Body of pancreas (tissue), 4 donors: ENCODE data around the gene ETS1. TPM values are rescaled to one million over a fixed set of nuclear protein-coding genes. Genes with fewer than 3 reads are reported as not detected.
"Not testable (repeated sequence)": the region's sequence is repeated elsewhere in the genome, so short reads cannot be mapped to it uniquely, and the experiment has no call there.

Experiments
- ATAC-seq: fragments of 150-250 bp; one replicate; pipeline ENCODE4 v1.9.1; 2016
- DNase-seq, 4 donors: peaks; one replicate each; pipeline ENCODE4 v3.0.0-alpha.2; 2019
- H3K27ac ChIP-seq, 4 donors: fragments of 200-600 bp; sonication (generic); 1 replicate in 3 of 4; 2 replicates in 1 of 4; pipeline versions ENCODE4 v1.5.1 to v1.6.1; 2016 to 2019; ENCODE audit warnings: mild to moderate bottlenecking in 1 of 4, mixed read lengths in 1 of 4, moderate library complexity in 1 of 4
- H3K27me3 ChIP-seq, 2 donors: fragments of 200-600 bp; sonication (generic); one replicate each; pipeline ENCODE4 v1.6.0; 2016; ENCODE audit warnings: mild to moderate bottlenecking in 1 of 2
- H3K36me3 ChIP-seq, 2 donors: fragments of 200-600 bp; sonication (generic); replicated peaks in 1 of 2; 2 replicates each; pipeline ENCODE4 v1.5.1; 2016; ENCODE audit warnings: low read depth in 2 of 2; ENCODE audit not compliant: insufficient read depth in 1 of 2
- H3K4me1 ChIP-seq: fragments of 200-600 bp; sonication (generic); one replicate; pipeline ENCODE4 v1.6.0; 2016
- H3K4me3 ChIP-seq, 2 donors: fragments of 200-600 bp; sonication (generic); 1 replicate in 1 of 2; 2 replicates in 1 of 2; pipeline ENCODE4 v1.5.1; 2016 to 2019
- H3K9me3 ChIP-seq, 3 donors: fragments of 200-600 bp; sonication (generic); 1 replicate in 2 of 3; 2 replicates in 1 of 3; pipeline ENCODE4 v1.5.1; 2016
- CTCF ChIP-seq, 7 experiments: fragments of 450-650 bp in 4 of 7; fragments of 200-600 bp in 3 of 7; sonication (generic) in 3 of 7; IDR thresholded peaks; one replicate each; pipeline ENCODE4 v1.5.1; 2016 to 2019; ENCODE audit warnings: antibody characterized with exemption in 7 of 7
- POLR2A ChIP-seq, 3 donors: fragments of 450-650 bp; IDR thresholded peaks; one replicate each; pipeline ENCODE4 v1.6.1; 2016; ENCODE audit warnings: antibody characterized with exemption in 3 of 3, mild to moderate bottlenecking in 2 of 3
- WGBS, 2 donors: methylation state at CpG; one replicate each; pipeline ENCODE4 v1.1.5; 2017; 5-methylcytosine and 5-hydroxymethylcytosine counted together
- intact Hi-C: fragments of 100-400 bp; cut with DNase I; formaldehyde crosslinking; loops from one replicate; pipeline ENCODE4 v1.15.1; 2023
- total RNA-seq, 2 donors: library from RNA; depleted of rRNA; stranded (reverse); fragments of >200 nt; gene quantifications; one replicate each; pipeline ENCODE4 v1.1.0, GENCODE V29; 2016

The ETS1 gene
- total RNA-seq, 2 donors from 2014 or later = 20.0 to 22.7 TPM

GRCh38 chr11:128448200-128448886 lies 139.0 kb downstream of the ETS1 start:
- H3K27ac ChIP-seq = peak overlapping the region; percentile 22 to 84 (median 74)
- H3K4me3 ChIP-seq = no peak overlapping the region
- peak; percentile 95 for ATAC-seq
- DNase-seq = peak; percentile 80 to 91 (median 88)
- H3K27me3 ChIP-seq = no peaks in the 10 kb centered on the region
- intact Hi-C loops = no loop called here
- H3K9me3 ChIP-seq = no peaks in the 10 kb centered on the region
- 26 to 39% methylated on average over 7 of the region's 7 CpGs for WGBS, 2 donors
- H3K4me1 ChIP-seq = peaks cover 21% of the 10 kb centered on the region
- TF ChIP-seq POLR2A (IDR thresholded peaks at IDR 0.05) = peak in 2 of 3 donors; percentile 55 to 56
- TF ChIP-seq CTCF (IDR thresholded peaks at IDR 0.05) = peak in 4 of 7 experiments; percentile 31 to 43 (median 39)
- H3K36me3 ChIP-seq = no peaks in the 10 kb centered on the region

GRCh38 chr11:128447233-128447632 lies 140.1 kb downstream of the ETS1 start:
- DNase-seq (no peak), ATAC-seq (no peak)
- Histone ChIP-seq H3K4me1 (peaks cover 17% of the 10 kb centered on the region), H3K27ac (no peak overlapping the region), H3K36me3 (no peaks in the 10 kb centered on the region), H3K27me3 (no peaks in the 10 kb centered on the region), H3K9me3 (no peaks in the 10 kb centered on the region), H3K4me3 (no peak overlapping the region)
- WGBS, 2 donors = 88% methylated on average over 4 of the region's 4 CpGs
- TF ChIP-seq CTCF (IDR thresholded peaks at IDR 0.05) (no peak), POLR2A (IDR thresholded peaks at IDR 0.05) (no peak)
- intact Hi-C loops = no loop called here

GRCh38 chr11:128445921-128446320 lies 141.4 kb downstream of the ETS1 start:
- H3K4me3 ChIP-seq, H3K27me3 ChIP-seq, H3K9me3 ChIP-seq, H3K36me3 ChIP-seq, ATAC-seq, intact Hi-C loops, DNase-seq, H3K27ac ChIP-seq: not testable (repeated sequence)
- H3K4me1 ChIP-seq = peaks cover 17% of the 10 kb centered on the region
- 86 to 96% methylated on average over 1 of the region's 1 CpG for WGBS, 2 donors

GRCh38 chr11:128437136-128437535 lies 150.2 kb downstream of the ETS1 start:
- Histone ChIP-seq H3K27ac (no peak overlapping the region), H3K4me3 (no peak overlapping the region), H3K4me1 (no peaks in the 10 kb centered on the region), H3K27me3 (no peaks in the 10 kb centered on the region), H3K9me3 (no peaks in the 10 kb centered on the region), H3K36me3 (no peaks in the 10 kb centered on the region)
- 67 to 89% methylated on average over 2 of the region's 2 CpGs for WGBS, 2 donors
- DNase-seq = no peak
- intact Hi-C loops = no loop called here
- no peak for ATAC-seq
- TF ChIP-seq CTCF (IDR thresholded peaks at IDR 0.05) = no peak
- TF ChIP-seq POLR2A (IDR thresholded peaks at IDR 0.05) = no peak

- no peak overlapping the region for H3K27ac ChIP-seq
- TF ChIP-seq CTCF (IDR thresholded peaks at IDR 0.05) (no peak), POLR2A (IDR thresholded peaks at IDR 0.05) (no peak)
- WGBS, 2 donors = 67 to 76% methylated on average over 3 of the region's 3 CpGs
- H3K27me3 ChIP-seq = no peaks in the 10 kb centered on the region
- DNase-seq = no peak
- no peak overlapping the region for H3K4me3 ChIP-seq
- ATAC-seq = no peak
- H3K36me3 ChIP-seq = no peaks in the 10 kb centered on the region
- H3K4me1 ChIP-seq = no peaks in the 10 kb centered on the region
- no peaks in the 10 kb centered on the region for H3K9me3 ChIP-seq
- intact Hi-C loops = no loop called here
Observed at GRCh38 chr11:128434818-128435217, 152.5 kb downstream of the ETS1 start.
